Muscle layer of duodenum (tissue), 2 donors: ENCODE results near the gene DMGDH.

Experiments used
- H3K27ac ChIP-seq: one replicate; pipeline ENCODE4 v1.7.0; 2013; ENCODE audit warnings: mild to moderate bottlenecking, low read length
- H3K27me3 ChIP-seq: one replicate; pipeline ENCODE4 v1.7.0; 2013; ENCODE audit warnings: low read depth, mild to moderate bottlenecking, control low read depth, low read length
- H3K36me3 ChIP-seq, 2 donors: one replicate each; pipeline ENCODE4 v1.7.0; 2013; ENCODE audit warnings: low read length in 2 of 2, control low read depth in 1 of 2, mild to moderate bottlenecking in 1 of 2; ENCODE audit not compliant: insufficient read depth in 2 of 2, control insufficient read depth in 1 of 2
- H3K4me1 ChIP-seq, 2 donors: one replicate each; pipeline ENCODE4 v1.7.0; 2013; ENCODE audit warnings: low read length in 2 of 2, mild to moderate bottlenecking in 2 of 2, control low read depth in 1 of 2, moderate library complexity in 1 of 2; ENCODE audit not compliant: insufficient read depth in 2 of 2, control insufficient read depth in 1 of 2
- H3K4me3 ChIP-seq, 2 donors: one replicate each; pipeline ENCODE4 v1.7.0; 2013; ENCODE audit warnings: low read length in 2 of 2, low read depth in 1 of 2, mild to moderate bottlenecking in 1 of 2
- H3K9me3 ChIP-seq, 2 donors: one replicate each; pipeline ENCODE4 v1.7.0; 2013; ENCODE audit warnings: low read length in 2 of 2, control low read depth in 1 of 2, mild to moderate bottlenecking in 1 of 2; ENCODE audit not compliant: control insufficient read depth in 1 of 2
- donor health status: healthy.

DMGDH gene

DNA sequence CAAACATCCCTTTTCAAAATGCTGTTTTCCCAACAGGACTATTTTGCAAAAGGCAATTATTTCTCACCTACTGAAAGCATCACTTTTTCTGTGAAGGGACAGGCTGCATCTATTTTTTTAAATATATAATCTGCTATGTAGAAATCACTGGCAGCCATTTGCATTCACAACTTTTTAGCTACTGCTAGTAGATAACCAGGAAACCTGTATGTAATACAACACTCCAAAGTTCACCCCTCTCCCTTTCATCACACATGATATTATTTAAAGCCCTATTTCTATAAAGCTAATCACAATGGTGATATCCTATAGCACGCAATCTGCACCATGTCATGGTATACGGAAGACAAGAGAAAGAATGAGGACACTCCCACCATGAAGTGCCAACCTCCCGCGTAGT lies 9.8 kb downstream of the DMGDH start:
- no peak overlapping the region for H3K4me3 ChIP-seq
- H3K27me3 ChIP-seq, result no peaks in the 10 kb centered on the region
- H3K9me3 ChIP-seq, result no peaks in the 10 kb centered on the region
- H3K4me1 ChIP-seq, result no peaks in the 10 kb centered on the region
- no peak overlapping the region for H3K27ac ChIP-seq
- H3K36me3 ChIP-seq, result no peaks in the 10 kb centered on the region

DNA sequence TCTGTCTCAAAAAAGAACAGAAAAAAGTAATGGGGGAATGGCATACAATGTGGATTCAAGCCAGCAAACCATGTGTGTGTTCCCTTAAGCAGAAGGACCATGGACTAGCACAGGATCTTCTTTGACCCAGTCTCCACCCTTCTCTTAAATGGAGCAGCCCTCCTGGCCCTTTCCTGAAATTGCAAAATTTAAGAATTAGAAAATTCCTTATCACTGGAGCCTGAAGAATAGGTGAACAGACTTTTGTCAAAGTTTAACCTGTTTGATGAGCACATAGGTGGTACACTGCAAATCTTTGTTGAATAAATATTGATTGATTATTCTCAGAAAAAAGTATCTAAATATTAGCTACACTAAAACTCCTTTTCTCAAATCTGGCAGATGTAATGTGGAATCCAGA lies 12.6 kb downstream of the DMGDH start:
- Histone ChIP-seq H3K27ac (no peak overlapping the region), H3K27me3 (no peaks in the 10 kb centered on the region), H3K9me3 (peaks cover 0 to 9% of the 10 kb centered on the region in 2 donors), H3K4me1 (no peaks in the 10 kb centered on the region), H3K4me3 (no peak overlapping the region), H3K36me3 (peaks cover 0 to 5% of the 10 kb centered on the region in 2 donors)

DNA sequence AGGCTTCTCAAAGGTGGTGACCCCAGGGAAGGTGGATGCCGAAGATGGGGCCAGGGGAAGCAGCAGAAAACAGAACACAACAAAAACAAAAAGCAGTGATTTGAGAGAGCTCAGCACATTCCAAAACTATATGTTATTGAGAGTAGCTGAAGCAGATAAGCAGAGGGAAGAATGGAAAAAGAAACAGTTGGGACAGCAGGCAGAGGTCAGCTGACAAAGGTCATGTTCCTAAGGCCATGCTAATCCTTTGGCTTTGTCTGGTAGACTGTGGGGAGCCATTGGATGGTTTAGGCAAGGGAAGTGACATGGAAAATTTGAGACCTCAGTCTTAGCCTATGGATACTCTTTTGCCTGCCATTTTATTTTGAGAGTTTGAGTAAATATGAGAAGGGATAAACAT lies 14.5 kb downstream of the DMGDH start:
- H3K9me3 ChIP-seq, result peaks cover 0 to 9% of the 10 kb centered on the region in 2 donors
- no peaks in the 10 kb centered on the region for H3K27me3 ChIP-seq
- no peak overlapping the region for H3K27ac ChIP-seq
- peaks cover 0 to 5% of the 10 kb centered on the region in 2 donors for H3K36me3 ChIP-seq
- H3K4me1 ChIP-seq, result no peaks in the 10 kb centered on the region
- no peak overlapping the region for H3K4me3 ChIP-seq

DNA sequence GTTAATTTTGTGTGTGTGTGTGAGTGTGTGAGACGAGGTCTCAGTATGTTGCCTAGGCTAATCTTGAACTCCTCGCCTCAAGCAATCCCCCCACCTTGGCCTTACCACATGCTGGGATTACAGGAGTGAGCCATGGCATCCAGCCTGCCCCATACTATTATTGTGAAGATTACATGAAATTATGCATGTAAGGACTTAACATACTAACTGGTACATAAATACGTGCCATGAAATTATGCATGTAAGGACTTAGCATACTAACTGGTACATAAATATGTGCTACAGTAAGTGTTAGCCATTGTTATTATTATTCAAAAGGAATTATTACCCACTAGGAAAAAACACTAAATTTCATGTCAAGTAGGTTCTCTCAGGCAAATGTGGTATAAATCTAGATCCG lies 16.2 kb downstream of the DMGDH start:
- Histone ChIP-seq H3K4me1 (no peaks in the 10 kb centered on the region), H3K27me3 (no peaks in the 10 kb centered on the region), H3K36me3 (peaks cover 0 to 5% of the 10 kb centered on the region in 2 donors), H3K27ac (no peak overlapping the region), H3K4me3 (no peak overlapping the region), H3K9me3 (peaks cover 0 to 9% of the 10 kb centered on the region in 2 donors)

DNA sequence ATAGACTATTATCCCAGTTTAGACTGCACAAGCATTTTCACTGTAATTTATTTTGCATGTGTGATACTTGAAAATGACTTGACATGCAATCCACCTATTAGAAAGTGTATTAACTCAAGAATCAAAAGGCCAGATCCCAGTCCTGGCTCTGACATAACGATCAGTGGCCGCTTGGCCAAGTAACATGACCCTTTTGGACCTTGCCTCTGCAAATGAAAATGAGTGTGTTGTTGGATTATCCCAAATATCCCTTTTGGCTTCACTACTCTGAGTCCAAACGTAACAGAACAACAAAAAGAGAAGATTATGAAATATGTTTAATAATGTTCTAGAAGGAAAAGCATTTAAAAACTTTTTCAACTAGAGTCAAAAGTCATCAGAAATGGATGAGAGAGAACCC lies 19.0 kb downstream of the DMGDH start:
- no peaks in the 10 kb centered on the region for H3K4me1 ChIP-seq
- H3K36me3 ChIP-seq, result peaks cover 0 to 5% of the 10 kb centered on the region in 2 donors
- no peaks in the 10 kb centered on the region for H3K27me3 ChIP-seq
- peaks cover 0 to 9% of the 10 kb centered on the region in 2 donors for H3K9me3 ChIP-seq
- H3K27ac ChIP-seq, result no peak overlapping the region
- H3K4me3 ChIP-seq, result no peak overlapping the region

DNA sequence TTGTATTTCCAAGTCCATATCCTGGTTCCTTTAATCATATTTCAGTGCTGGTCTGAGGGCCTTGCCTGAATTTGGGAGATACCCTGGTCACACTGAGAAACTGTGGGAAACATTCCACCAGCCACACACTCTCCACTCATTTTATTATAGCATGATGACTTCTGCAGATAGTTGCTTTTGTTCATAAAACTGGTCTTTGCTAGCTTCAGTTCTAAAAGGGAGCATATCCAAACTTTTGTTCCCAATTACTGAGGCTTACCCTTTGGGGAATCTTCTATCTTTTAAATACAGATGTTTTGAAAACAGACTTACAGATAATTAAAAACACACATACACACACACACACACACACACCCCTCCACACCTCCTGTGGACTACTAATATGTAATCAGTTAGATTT lies 21.0 kb downstream of the DMGDH start:
- no peak overlapping the region for H3K27ac ChIP-seq
- H3K9me3 ChIP-seq, result peaks cover 0 to 9% of the 10 kb centered on the region in 2 donors
- no peak overlapping the region for H3K4me3 ChIP-seq
- H3K4me1 ChIP-seq, result no peaks in the 10 kb centered on the region
- peaks cover 0 to 5% of the 10 kb centered on the region in 2 donors for H3K36me3 ChIP-seq
- no peaks in the 10 kb centered on the region for H3K27me3 ChIP-seq

DNA sequence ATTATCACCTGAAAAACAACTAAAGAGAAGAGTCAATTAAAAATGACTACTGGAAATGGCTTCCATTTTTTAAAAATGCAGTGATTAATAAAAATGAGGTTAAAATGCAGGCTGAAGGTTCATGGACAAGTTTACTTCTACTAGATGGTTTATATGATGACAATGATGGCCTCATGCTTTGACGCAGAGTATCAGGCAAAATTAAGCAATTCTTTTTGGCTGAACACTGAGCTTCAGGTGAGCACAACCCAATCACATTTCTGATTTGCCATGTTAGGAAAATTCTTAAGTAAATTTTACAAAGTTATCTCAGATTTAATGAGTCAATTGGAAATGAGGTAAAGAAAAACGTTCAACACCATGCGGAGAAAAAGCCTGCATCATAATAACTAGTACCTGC lies 22.3 kb downstream of the DMGDH start:
- no peak overlapping the region for H3K4me3 ChIP-seq
- peaks cover 0 to 4% of the 10 kb centered on the region in 2 donors for H3K9me3 ChIP-seq
- no peaks in the 10 kb centered on the region for H3K27me3 ChIP-seq
- H3K36me3 ChIP-seq, result peaks cover 0 to 2% of the 10 kb centered on the region in 2 donors
- no peaks in the 10 kb centered on the region for H3K4me1 ChIP-seq
- H3K27ac ChIP-seq, result no peak overlapping the region

DNA sequence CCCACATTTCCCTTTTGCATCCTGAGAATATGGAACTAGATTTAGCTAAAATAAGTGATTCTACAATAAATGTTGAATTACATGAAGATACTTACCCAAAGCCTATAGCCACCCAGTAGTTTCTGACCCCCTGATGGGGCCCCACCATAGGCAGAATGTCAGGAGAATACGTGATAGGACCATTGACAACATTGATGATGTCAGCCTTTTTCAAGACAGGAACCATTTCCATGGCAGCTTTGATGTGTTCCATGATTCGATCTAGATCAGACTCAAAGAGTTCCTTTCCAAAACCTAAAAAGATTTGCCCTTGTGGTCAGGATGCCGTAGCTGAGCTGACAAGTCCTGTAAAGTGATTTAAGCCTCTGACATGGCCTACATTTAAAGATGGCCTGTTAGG lies 27.3 kb downstream of the DMGDH start:
- no peaks in the 10 kb centered on the region for H3K36me3 ChIP-seq
- no peaks in the 10 kb centered on the region for H3K4me1 ChIP-seq
- H3K4me3 ChIP-seq, result no peak overlapping the region
- H3K9me3 ChIP-seq, result no peaks in the 10 kb centered on the region
- H3K27me3 ChIP-seq, result no peaks in the 10 kb centered on the region
- H3K27ac ChIP-seq, result no peak overlapping the region

DNA sequence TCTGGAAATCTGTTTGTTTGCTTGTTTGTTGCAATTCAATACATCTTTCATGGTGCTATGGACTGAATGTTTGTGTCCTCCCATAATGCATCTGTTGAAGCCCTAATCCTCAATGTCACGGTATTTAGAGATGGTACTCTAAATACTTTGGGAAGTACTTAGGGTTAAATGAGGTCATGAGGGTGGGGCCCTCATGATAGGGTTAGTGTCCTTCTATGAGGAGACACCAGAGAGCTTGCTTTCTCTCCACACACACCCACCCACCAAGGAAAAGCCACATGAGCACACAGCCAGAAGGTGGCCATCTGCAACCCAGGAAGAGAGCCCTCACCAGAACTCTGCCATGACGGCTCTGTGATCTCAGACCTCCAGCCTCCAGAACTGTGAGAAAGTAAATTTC lies 32.7 kb downstream of the DMGDH start:
- H3K4me1 ChIP-seq, result no peaks in the 10 kb centered on the region
- no peak overlapping the region for H3K4me3 ChIP-seq
- H3K9me3 ChIP-seq, result peaks cover 0 to 5% of the 10 kb centered on the region in 2 donors
- no peaks in the 10 kb centered on the region for H3K27me3 ChIP-seq
- no peaks in the 10 kb centered on the region for H3K36me3 ChIP-seq
- H3K27ac ChIP-seq, result no peak overlapping the region

DNA sequence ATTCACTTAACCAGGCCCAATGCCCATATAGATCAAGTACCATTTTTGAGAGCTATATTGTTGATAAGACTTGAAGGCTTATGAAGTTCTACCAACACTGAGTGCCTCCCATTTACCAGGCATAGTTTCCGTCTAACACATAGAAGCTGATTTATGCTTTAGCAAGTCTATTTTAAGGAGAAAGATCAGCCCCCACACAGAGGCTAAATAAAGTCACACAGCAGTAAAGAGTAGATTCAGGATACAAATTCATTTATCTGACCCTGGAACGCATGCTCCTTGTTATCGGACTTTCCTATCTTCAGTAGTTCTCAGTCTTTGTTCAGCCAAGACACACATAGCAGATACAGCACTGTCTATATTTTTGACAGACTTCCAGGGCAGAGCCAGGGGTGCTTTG lies 34.2 kb downstream of the DMGDH start:
- Histone ChIP-seq H3K4me3 (no peak overlapping the region), H3K27me3 (no peaks in the 10 kb centered on the region), H3K4me1 (no peaks in the 10 kb centered on the region), H3K27ac (no peak overlapping the region), H3K9me3 (peaks cover 0 to 5% of the 10 kb centered on the region in 2 donors), H3K36me3 (no peaks in the 10 kb centered on the region)

DNA sequence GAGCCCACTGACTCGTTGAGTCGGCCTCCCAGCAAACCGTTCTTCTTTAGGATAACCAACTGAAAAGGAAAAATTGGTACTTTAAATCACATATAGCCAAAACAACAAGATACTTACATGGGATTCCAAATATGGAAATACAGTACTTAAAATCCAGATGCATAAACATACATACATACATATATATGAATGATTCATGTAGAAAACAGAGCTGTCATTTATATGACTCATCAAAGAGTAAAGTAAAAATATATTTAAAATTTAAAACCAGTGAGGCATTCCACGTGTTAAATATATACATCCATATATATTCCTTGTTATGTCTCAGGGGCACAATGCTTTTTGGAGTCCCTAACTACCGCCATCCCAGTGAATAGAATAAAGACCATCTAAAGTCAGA lies 36.7 kb downstream of the DMGDH start:
- H3K4me1 ChIP-seq, result no peaks in the 10 kb centered on the region
- H3K9me3 ChIP-seq, result peaks cover 0 to 5% of the 10 kb centered on the region in 2 donors
- no peak overlapping the region for H3K4me3 ChIP-seq
- H3K36me3 ChIP-seq, result no peaks in the 10 kb centered on the region
- H3K27me3 ChIP-seq, result no peaks in the 10 kb centered on the region
- no peak overlapping the region for H3K27ac ChIP-seq

DNA sequence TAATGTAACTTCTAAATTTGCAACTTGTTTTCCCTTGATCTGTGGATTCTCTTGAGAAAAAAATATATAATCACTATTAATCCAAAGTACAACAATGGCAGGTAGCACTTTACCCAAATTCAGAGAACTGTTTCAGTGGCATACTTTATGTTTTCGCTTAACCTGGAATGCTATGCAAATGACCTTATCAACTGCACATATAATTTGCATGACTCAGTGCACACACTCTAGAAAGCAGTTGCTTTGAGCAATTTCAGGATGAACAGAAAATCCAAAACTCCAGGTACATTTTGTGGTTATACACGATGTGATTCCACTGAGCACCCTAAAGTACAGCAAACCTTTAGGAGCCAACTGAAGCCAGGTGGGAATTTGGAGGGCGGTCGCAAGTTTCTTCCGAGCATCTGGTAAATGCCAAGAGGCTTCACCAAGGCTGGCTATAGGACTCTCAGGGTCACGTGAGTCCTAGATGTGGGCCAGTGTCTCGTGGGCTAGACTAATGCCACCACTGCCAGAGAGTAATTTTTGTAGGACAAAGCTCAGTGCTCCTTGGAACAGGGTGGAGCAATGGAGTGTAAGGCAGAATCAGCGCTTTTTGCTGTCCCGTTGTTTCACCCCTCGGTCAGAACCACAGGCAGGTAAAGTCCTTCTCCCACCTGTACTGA lies 37.3 kb downstream of the DMGDH start:
- no peaks in the 10 kb centered on the region for H3K36me3 ChIP-seq
- no peaks in the 10 kb centered on the region for H3K27me3 ChIP-seq
- H3K9me3 ChIP-seq, result peaks cover 0 to 5% of the 10 kb centered on the region in 2 donors
- H3K4me3 ChIP-seq, result no peak overlapping the region
- no peaks in the 10 kb centered on the region for H3K4me1 ChIP-seq
- no peak overlapping the region for H3K27ac ChIP-seq
